HUES64 (cell line): Measurements from ENCODE around the gene MAST4.
"Not testable (repeated sequence)": the region's sequence is repeated elsewhere in the genome, so short reads cannot be mapped to it uniquely, and the experiment has no call there.

Experiments used
- H3K27ac ChIP-seq: 2 replicates; pipeline ENCODE4 v1.7.0; 2013; ENCODE audit warnings: low read depth, low read length, inconsistent platforms
- H3K27me3 ChIP-seq: 2 replicates; pipeline ENCODE4 v1.6.1; 2013; ENCODE audit warnings: mild to moderate bottlenecking, low read length; ENCODE audit not compliant: insufficient read depth
- H3K36me3 ChIP-seq: 2 replicates; pipeline ENCODE4 v1.6.1; 2013; ENCODE audit warnings: mild to moderate bottlenecking, low read length; ENCODE audit not compliant: insufficient read depth
- H3K4me1 ChIP-seq: 2 replicates; pipeline ENCODE4 v1.6.1; 2013; ENCODE audit warnings: mild to moderate bottlenecking, low read length, moderate library complexity; ENCODE audit not compliant: insufficient read depth
- H3K4me3 ChIP-seq: 2 replicates; pipeline ENCODE4 v1.5.1; 2013; ENCODE audit warnings: mild to moderate bottlenecking, low read length, moderate library complexity
- H3K9ac ChIP-seq: 2 replicates; pipeline ENCODE4 v1.6.1; 2013; ENCODE audit warnings: mild to moderate bottlenecking, low read depth, low read length
- H3K9me3 ChIP-seq: 2 replicates; pipeline ENCODE4 v1.6.1; 2013; ENCODE audit warnings: low read depth, low read length; ENCODE audit not compliant: insufficient read depth
- WGBS: fragments of 150-250, 120-280 bp; methylation state at CpG from one replicate; pipeline ENCODE4 v1.1.7; 2013; ENCODE audit warnings: missing lambda C conversion rate; 5-methylcytosine and 5-hydroxymethylcytosine counted together

The MAST4 gene

DNA sequence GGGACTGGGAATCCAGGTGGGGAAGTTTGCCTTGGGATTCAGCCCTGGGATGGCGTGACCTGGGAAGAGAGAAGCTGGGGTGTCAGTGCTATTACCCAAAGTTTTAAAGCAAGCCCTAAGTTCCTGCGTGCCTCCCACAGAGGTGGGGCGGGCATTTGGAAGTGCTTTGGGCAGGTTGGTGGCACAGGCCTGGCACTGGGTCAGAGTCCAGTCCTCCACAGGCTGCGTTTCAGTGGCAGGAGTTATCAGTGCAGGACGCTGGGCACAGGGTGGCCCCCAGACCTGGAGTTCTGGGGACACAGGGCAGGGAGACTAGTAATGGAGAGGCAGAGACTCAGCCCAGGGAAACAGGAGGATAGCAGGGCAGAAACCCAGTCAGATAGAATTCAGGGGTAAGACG is 147.2 kb downstream of the MAST4 start:
- no peak overlapping the region for H3K27ac ChIP-seq
- no peak overlapping the region for H3K4me3 ChIP-seq
- H3K36me3 ChIP-seq: no peaks in the 10 kb centered on the region
- H3K4me1 ChIP-seq: no peaks in the 10 kb centered on the region
- WGBS: 94% methylated on average over 6 of the region's 6 CpGs
- no peaks in the 10 kb centered on the region for H3K9me3 ChIP-seq
- H3K27me3 ChIP-seq: no peaks in the 10 kb centered on the region
- no peak overlapping the region for H3K9ac ChIP-seq

DNA sequence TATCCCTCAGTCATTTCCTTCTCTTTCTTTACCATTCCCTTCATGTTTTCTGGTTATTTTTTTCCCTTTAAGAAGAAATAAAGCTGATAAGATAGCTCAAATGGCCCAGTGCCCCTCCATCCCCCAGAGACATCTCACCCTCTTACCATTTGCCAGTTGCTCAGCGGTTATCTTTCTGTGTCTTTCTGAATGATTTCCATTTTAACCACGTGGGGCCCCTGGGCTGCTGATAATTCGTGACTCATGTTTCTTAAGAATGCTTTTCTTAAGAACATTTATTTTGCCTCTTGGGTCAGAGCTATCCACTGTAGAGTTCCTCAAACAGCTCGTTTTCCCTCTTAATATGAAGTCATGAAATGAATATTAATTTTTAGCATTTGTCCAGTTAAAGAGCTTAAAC is 147.8 kb downstream of the MAST4 start:
- Histone ChIP-seq H3K27me3 (no peaks in the 10 kb centered on the region), H3K9me3 (0 out of 2 replicates have a peak, but pooled peaks cover 3% of the 10 kb centered on the region), H3K36me3 (no peaks in the 10 kb centered on the region), H3K27ac (no peak overlapping the region), H3K4me3 (no peak overlapping the region), H3K9ac (no peak overlapping the region), H3K4me1 (no peaks in the 10 kb centered on the region)
- 66% methylated on average over 4 of the region's 4 CpGs for WGBS

DNA sequence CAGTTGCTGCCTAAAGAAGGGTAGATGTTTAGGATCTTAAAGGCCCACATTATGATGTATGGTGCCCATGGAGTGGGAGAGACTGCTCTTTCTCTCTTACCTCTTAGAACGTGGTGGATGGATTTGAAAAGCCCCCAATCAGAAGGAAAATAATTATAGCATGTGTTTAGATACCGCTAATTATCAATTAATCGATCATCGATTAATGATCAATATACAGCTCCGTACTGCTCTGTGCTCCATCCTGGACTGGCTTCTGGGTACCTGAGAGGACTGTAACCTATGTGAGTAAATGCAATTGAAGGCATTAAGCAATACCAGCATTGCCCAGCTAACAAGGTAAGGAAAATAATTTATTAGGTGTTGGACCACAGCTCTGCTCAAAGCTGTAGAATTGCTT is 149.1 kb downstream of the MAST4 start:
- no peaks in the 10 kb centered on the region for H3K4me1 ChIP-seq
- H3K27me3 ChIP-seq: no peaks in the 10 kb centered on the region
- WGBS: 100% methylated on average over 4 of the region's 5 CpGs
- no peak overlapping the region for H3K27ac ChIP-seq
- peaks cover 15% of the 10 kb centered on the region; the same call in 1 of the 2 replicates for H3K9me3 ChIP-seq
- no peak overlapping the region for H3K4me3 ChIP-seq
- no peaks in the 10 kb centered on the region for H3K36me3 ChIP-seq
- no peak overlapping the region for H3K9ac ChIP-seq

DNA sequence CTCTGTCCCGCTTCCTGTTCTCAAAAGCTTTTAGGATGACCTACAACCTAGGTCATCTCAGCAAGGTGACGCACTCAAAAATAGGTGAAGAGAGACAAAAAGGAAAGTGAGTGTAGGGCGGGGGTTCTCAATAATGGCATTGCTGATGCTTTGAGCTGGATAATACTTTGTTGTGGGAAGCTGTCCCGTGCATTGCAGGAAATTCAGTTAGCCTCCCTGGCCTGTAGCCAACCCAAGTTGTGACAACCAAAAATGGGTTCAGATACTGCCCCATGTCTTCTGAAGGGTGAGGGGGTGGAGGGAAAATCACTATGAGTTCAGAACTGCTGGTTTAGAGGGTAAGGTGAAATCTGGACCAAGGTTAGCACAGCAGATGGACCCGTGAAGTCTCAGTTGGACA is 151.4 kb downstream of the MAST4 start:
- Histone ChIP-seq H3K9ac (no peak overlapping the region), H3K36me3 (no peaks in the 10 kb centered on the region), H3K27me3 (no peaks in the 10 kb centered on the region), H3K27ac (no peak overlapping the region), H3K9me3 (peaks cover 15% of the 10 kb centered on the region; the same call in 1 of the 2 replicates), H3K4me3 (no peak overlapping the region), H3K4me1 (no peaks in the 10 kb centered on the region)
- 94% methylated on average over 5 of the region's 5 CpGs for WGBS

DNA sequence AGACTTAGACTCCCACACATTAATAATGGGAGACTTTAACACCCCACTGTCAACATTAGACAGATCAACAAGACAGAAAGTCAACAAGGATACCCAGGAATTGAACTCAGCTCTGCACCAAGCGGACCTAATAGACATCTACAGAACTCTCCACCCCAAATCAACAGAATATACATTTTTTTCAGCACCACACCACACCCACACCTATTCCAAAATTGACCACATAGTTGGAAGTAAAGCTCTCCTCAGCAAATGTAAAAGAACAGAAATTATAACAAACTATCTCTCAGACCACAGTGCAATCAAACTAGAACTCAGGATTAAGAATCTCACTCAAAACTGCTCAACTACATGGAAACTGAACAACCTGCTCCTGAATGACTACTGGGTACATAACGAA is 156.5 kb downstream of the MAST4 start:
- not testable (repeated sequence) for H3K9ac ChIP-seq, H3K4me1 ChIP-seq, H3K27ac ChIP-seq, H3K36me3 ChIP-seq, H3K27me3 ChIP-seq, H3K4me3 ChIP-seq
- no CpG with 5 or more reads among the region's 2 CpGs for WGBS
- peaks cover 15% of the 10 kb centered on the region; the same call in 1 of the 2 replicates for H3K9me3 ChIP-seq

DNA sequence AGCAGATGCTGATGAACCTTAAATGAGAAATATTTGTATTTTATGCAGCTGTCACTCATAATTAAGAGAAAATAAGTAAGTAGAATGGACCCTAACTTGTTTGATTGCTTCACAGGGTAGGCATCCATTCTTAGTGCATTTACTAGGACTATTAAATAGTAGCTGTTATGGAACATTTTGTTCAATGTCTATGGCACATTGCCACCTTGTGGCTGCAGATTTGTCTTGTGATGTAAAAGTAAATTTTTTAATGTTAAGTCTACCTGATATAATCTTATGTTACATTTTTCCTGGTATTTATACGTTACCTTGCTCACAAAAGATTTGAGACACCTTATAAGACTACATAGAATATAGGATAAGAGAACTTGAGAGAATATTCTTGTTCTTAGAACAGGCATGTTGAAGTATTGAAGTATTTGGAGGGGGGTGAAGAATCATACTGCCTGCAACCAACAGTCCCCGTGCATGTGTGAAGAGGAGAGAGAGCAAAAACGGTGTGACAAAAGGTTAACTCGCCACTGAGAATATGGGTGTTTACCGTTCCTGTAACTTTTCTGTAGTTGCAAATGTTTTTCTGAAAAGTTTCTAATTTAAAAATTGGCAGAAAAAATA is 161.1 kb downstream of the MAST4 start:
- Histone ChIP-seq H3K9ac (no peak overlapping the region), H3K27ac (no peak overlapping the region), H3K36me3 (no peaks in the 10 kb centered on the region), H3K4me3 (no peak overlapping the region), H3K4me1 (no peaks in the 10 kb centered on the region; the same call in 1 of the 2 replicates), H3K9me3 (no peaks in the 10 kb centered on the region), H3K27me3 (no peaks in the 10 kb centered on the region)
- 49% methylated on average over 4 of the region's 5 CpGs for WGBS

DNA sequence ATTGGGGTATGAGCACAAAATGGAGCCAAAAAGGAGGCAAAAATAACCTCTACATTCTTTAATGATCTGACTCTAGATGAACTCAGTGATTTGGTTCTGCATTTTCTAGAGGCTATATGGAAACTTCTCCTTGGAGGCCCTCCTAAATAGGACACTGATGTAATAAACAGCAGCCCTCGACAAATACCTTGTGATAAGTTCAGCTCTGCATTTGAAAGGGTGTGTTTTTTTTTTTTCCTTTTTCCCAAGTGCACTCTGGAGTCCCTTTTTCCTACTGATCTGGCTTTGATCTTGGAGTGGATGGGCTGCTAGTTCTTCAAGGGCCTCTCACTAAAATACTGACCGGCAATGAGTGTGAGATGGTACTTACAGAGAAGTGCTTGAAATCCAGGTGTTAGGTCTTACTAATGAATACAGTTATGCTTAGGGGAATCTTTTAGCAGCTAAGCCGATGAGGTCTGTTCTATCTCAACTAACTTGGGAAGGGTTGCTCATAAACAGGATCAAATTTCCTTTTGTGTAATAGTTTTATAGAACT is 161.7 kb downstream of the MAST4 start:
- WGBS: 83% methylated on average over 3 of the region's 3 CpGs
- H3K9me3 ChIP-seq: no peaks in the 10 kb centered on the region
- H3K4me3 ChIP-seq: no peak overlapping the region
- H3K9ac ChIP-seq: no peak overlapping the region
- H3K36me3 ChIP-seq: no peaks in the 10 kb centered on the region
- H3K27ac ChIP-seq: no peak overlapping the region
- no peaks in the 10 kb centered on the region; the same call in 1 of the 2 replicates for H3K4me1 ChIP-seq
- no peaks in the 10 kb centered on the region for H3K27me3 ChIP-seq

DNA sequence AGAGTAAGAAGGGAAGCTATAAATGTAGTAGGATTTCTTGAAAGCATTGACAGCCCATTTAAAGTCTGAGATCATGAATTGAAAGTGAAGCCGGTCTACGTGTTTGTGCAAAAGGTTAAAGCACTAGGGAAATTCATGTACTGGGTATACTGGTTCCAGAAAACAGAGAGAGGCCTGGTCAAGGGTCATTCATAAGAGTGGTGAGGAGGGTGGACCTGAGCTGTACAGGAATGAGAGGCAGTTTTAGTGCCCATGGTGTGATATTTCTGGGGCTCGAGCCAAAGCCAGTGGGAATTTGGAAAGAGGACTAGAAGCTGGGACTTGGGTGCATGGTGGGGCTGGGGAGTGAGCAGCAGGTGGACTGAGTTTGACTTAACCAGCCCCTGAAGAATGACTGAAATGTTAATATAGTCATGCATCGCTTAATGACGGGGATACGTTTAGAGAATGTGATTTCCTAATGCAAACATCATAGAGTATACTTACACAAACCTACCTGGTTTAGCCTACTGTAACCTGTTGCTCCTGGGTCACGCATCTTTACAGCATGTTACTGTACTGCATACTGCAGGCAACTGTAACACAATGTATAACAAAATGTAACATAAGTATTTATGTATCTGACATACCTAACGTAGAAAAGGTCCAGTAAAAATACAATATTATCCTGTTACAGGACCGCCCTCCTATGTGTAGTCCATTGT is 173.0 kb downstream of the MAST4 start:
- Histone ChIP-seq H3K9ac (no peak overlapping the region), H3K4me1 (no peaks in the 10 kb centered on the region), H3K36me3 (no peaks in the 10 kb centered on the region), H3K9me3 (no peaks in the 10 kb centered on the region), H3K27me3 (no peaks in the 10 kb centered on the region), H3K4me3 (no peak overlapping the region), H3K27ac (no peak overlapping the region)
- whole genome bisulfite sequencing: 97% methylated on average over 9 of the region's 9 CpGs

DNA sequence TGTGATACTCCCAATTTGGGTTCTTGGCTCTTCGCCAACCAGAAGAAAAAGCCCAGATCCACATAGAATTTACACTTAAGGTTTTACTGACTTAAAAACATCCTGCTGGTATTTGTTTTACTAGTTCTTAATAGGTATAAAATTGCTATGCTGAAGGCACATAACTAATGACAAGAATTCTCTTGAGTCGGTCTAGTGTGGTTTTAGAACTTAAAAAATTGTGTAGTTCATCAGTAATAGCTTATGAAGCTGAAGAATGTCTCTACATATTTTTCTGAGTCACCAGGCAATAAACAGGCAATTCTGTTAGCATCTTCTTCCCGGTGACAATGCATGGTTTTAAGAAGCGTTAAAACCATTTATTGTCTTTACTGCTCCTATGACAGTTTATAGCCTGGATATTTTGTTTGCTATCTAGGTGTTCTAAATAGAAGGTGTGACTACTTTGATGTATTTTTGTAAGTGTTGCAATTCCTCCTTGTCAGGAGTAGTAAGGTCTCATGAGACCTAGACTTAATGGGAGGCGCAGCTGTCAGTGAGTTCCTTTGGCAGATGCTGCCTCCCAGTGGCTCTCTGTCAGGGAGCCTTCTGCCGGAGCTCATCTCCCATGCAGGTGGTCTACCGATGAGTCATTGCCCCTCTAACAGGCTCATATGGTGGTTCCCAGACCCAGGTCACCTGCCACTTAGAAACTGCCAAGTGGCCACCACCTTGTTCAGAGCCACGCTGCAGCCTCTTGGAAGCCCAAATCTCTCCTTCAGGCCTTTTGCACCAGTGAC is 173.8 kb downstream of the MAST4 start:
- WGBS: 66% methylated on average over 8 of the region's 8 CpGs
- no peaks in the 10 kb centered on the region for H3K9me3 ChIP-seq
- no peak overlapping the region for H3K9ac ChIP-seq
- no peak overlapping the region for H3K4me3 ChIP-seq
- no peaks in the 10 kb centered on the region for H3K36me3 ChIP-seq
- no peak overlapping the region for H3K27ac ChIP-seq
- no peaks in the 10 kb centered on the region for H3K4me1 ChIP-seq
- H3K27me3 ChIP-seq: no peaks in the 10 kb centered on the region

DNA sequence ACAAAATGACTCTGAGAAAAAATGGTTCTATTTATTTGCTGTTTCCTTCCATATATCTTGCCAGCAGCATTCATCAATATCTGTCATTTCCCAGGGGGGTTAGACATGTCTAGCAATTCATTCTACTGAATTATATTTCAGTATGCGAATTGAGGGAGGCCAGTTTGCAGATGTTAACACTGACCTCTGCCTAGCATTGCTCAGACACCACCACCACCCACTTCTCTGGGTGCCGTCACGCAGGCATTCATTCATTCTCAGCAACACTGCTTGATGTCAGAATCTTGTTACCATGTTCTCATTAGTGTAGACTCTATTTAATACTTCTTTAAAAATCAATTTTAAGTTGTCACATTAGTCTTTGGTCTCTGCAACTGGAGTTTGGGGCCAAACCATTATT is 181.7 kb downstream of the MAST4 start:
- Histone ChIP-seq H3K9ac (no peak overlapping the region), H3K36me3 (no peaks in the 10 kb centered on the region), H3K27me3 (no peaks in the 10 kb centered on the region), H3K4me3 (no peak overlapping the region), H3K27ac (no peak overlapping the region), H3K9me3 (no peaks in the 10 kb centered on the region), H3K4me1 (no peaks in the 10 kb centered on the region)
- 95% methylated on average over 3 of the region's 3 CpGs for WGBS

DNA sequence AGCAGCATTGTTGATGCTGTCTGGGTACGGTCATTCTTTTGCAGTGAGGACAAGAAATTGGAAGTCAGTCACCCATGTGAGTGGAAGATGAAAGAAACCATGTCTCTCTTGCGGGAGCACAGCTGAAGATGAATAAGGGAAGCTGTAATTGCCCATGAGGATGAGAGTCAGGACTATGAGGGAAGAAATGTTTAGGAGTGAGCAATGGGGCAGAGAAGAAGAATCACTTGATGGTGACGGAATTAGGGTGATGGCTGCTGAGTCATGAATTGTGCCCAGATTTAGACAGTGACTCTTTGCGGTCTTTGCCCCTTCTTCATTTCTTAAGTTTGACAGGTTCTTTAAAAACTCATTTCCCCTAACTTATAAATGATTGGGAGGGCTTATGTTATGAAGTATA is 183.3 kb downstream of the MAST4 start:
- H3K9ac ChIP-seq: no peak overlapping the region
- H3K27me3 ChIP-seq: no peaks in the 10 kb centered on the region
- no peaks in the 10 kb centered on the region for H3K4me1 ChIP-seq
- H3K9me3 ChIP-seq: no peaks in the 10 kb centered on the region
- H3K27ac ChIP-seq: no peak overlapping the region
- H3K36me3 ChIP-seq: no peaks in the 10 kb centered on the region
- WGBS: 98% methylated on average over 4 of the region's 4 CpGs
- no peak overlapping the region for H3K4me3 ChIP-seq
